SK-N-SH treated with all-trans-retinoic acid at 6 μM for 48 hours (cell line): ENCODE results near the gene GRAMD1C.

Experiments used
- CSDC2 ChIP-seq: fragments of 250-450 bp; sonication (Bioruptor Pico); IDR thresholded peaks from 2 replicates; pipeline ENCODE4 v1.5.0; 2020; ENCODE audit warnings: mild to moderate bottlenecking, moderate library complexity
- ESRRG ChIP-seq: fragments of 250-450 bp; sonication (Bioruptor Pico); IDR thresholded peaks from 2 replicates; pipeline ENCODE4 v1.6.1; 2021; ENCODE audit warnings: mild to moderate bottlenecking
- PPARA ChIP-seq: fragments of 250-450 bp; sonication (Bioruptor Pico); IDR thresholded peaks from 2 replicates; pipeline ENCODE4 v1.5.0; 2020; ENCODE audit warnings: mild to moderate bottlenecking, borderline replicate concordance
- SNAI2 ChIP-seq: fragments of 250-450 bp; sonication (Bioruptor Pico); IDR thresholded peaks from 2 replicates; pipeline ENCODE4 v1.5.0; 2020; ENCODE audit warnings: mild to moderate bottlenecking, moderate library complexity
- TOX ChIP-seq: fragments of 250-450 bp; sonication (Bioruptor Pico); IDR thresholded peaks from 2 replicates; pipeline ENCODE4 v1.8.0; 2021; ENCODE audit warnings: mild to moderate bottlenecking, moderate library complexity, borderline replicate concordance
- ZFP3 ChIP-seq: fragments of 250-450 bp; sonication (Bioruptor Pico); IDR thresholded peaks from 2 replicates; pipeline ENCODE4 v1.5.0; 2020; ENCODE audit warnings: mild to moderate bottlenecking, moderate library complexity
- ZFP30 ChIP-seq: fragments of 450-650 bp; formaldehyde crosslinking; IDR thresholded peaks from 2 replicates; pipeline ENCODE4 v1.5.0; 2022; ENCODE audit warnings: mild to moderate bottlenecking, moderate library complexity
- ZNF565 ChIP-seq: fragments of 450-650 bp; formaldehyde crosslinking; conservative IDR thresholded peaks from 2 replicates; pipeline ENCODE4 v1.5.0; 2020; ENCODE audit warnings: low read depth, mild to moderate bottlenecking, moderate library complexity
- ZNF8 ChIP-seq: fragments of 450-650 bp; formaldehyde crosslinking; IDR thresholded peaks from 2 replicates; pipeline ENCODE4 v1.5.0; 2020; ENCODE audit warnings: mild to moderate bottlenecking, moderate library complexity
- TF ChIP-seq, protein P1 (sequence below): fragments of 250-450 bp; sonication (Bioruptor Pico); IDR thresholded peaks from 2 replicates; pipeline ENCODE4 v1.8.0; 2020; ENCODE audit warnings: mild to moderate bottlenecking, moderate library complexity, borderline replicate concordance
- TF ChIP-seq, protein P2 (sequence below): fragments of 250-450 bp; sonication (Bioruptor Pico); IDR thresholded peaks from 2 replicates; pipeline ENCODE4 v1.5.1; 2020; ENCODE audit warnings: low read depth, mild to moderate bottlenecking, moderate library complexity

DNA sequence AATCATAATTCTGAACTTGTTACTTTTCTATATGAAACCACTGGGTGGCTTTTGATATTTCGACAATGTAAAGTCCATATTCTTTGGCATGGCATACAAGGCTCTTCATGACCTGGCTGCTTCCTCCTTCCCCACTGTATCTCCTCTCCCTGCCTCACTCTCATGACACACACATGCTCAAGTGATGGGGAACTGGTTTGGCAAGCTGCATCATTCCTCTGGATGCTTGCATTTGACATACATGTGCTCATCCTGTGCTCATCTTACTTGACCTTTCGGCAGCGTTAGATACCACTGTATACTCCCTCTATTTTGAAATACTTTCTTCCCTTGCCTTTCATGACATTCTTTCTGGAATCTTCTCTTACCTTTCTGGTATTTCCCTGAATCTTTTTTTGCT lies 57.4 kb downstream of the GRAMD1C start:
- TF ChIP-seq, protein P1, sequence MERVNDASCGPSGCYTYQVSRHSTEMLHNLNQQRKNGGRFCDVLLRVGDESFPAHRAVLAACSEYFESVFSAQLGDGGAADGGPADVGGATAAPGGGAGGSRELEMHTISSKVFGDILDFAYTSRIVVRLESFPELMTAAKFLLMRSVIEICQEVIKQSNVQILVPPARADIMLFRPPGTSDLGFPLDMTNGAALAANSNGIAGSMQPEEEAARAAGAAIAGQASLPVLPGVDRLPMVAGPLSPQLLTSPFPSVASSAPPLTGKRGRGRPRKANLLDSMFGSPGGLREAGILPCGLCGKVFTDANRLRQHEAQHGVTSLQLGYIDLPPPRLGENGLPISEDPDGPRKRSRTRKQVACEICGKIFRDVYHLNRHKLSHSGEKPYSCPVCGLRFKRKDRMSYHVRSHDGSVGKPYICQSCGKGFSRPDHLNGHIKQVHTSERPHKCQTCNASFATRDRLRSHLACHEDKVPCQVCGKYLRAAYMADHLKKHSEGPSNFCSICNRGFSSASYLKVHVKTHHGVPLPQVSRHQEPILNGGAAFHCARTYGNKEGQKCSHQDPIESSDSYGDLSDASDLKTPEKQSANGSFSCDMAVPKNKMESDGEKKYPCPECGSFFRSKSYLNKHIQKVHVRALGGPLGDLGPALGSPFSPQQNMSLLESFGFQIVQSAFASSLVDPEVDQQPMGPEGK (CRISPR knock-in tag) = no peak
- TF ChIP-seq CSDC2 (CRISPR knock-in tag) (no peak), TOX (CRISPR knock-in tag) (no peak), ZNF8 (CRISPR knock-in tag) (no peak), PPARA (CRISPR knock-in tag) (no peak), ZNF565 (CRISPR knock-in tag) (no peak), SNAI2 (no peak), ZFP30 (CRISPR knock-in tag) (no peak), ZFP3 (CRISPR knock-in tag) (no peak), ESRRG (CRISPR knock-in tag) (no peak)
- TF ChIP-seq, protein P2, sequence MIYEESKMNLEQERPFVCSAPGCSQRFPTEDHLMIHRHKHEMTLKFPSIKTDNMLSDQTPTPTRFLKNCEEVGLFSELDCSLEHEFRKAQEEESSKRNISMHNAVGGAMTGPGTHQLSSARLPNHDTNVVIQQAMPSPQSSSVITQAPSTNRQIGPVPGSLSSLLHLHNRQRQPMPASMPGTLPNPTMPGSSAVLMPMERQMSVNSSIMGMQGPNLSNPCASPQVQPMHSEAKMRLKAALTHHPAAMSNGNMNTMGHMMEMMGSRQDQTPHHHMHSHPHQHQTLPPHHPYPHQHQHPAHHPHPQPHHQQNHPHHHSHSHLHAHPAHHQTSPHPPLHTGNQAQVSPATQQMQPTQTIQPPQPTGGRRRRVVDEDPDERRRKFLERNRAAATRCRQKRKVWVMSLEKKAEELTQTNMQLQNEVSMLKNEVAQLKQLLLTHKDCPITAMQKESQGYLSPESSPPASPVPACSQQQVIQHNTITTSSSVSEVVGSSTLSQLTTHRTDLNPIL (CRISPR knock-in tag) = no peak
